ENCODE results near the gene ANKRD44.

ANKRD44 gene

DNA sequence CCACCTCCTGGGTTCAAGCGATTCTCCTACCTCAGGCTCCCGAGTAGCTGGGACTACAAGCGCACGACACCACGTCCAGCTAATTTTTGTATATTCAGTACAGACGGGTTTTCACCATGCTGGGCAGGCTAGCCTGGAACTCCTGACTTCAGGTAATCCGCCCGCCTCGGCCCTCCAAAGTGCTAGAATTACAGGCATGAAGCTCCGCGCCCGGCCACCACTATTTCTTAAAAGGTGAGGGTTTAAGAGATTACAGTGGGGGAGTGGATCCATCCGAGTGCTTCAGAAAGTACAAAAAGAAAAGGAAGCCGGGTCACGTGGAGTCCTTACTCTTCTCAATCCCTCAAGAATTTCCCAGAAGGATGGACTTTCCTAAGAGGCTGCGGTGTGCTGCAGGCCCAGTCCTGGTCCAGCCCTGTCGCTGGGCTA, 146.9 kb downstream of the ANKRD44 start:
- TF ChIP-seq, protein P1, sequence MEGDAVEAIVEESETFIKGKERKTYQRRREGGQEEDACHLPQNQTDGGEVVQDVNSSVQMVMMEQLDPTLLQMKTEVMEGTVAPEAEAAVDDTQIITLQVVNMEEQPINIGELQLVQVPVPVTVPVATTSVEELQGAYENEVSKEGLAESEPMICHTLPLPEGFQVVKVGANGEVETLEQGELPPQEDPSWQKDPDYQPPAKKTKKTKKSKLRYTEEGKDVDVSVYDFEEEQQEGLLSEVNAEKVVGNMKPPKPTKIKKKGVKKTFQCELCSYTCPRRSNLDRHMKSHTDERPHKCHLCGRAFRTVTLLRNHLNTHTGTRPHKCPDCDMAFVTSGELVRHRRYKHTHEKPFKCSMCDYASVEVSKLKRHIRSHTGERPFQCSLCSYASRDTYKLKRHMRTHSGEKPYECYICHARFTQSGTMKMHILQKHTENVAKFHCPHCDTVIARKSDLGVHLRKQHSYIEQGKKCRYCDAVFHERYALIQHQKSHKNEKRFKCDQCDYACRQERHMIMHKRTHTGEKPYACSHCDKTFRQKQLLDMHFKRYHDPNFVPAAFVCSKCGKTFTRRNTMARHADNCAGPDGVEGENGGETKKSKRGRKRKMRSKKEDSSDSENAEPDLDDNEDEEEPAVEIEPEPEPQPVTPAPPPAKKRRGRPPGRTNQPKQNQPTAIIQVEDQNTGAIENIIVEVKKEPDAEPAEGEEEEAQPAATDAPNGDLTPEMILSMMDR (IDR thresholded peaks at IDR 0.05; ENCODE audit: low read depth, low read length) = no peak
- in situ Hi-C loops (cut with HindIII; ENCODE audit: low sequenced_read_pairs) = no loop called here
- DNase-seq (ENCODE audit: low read depth, low spot score) = no peak
- no peak overlapping the region for H3K4me3 ChIP-seq (ENCODE audit: low read depth, low read length)

DNA sequence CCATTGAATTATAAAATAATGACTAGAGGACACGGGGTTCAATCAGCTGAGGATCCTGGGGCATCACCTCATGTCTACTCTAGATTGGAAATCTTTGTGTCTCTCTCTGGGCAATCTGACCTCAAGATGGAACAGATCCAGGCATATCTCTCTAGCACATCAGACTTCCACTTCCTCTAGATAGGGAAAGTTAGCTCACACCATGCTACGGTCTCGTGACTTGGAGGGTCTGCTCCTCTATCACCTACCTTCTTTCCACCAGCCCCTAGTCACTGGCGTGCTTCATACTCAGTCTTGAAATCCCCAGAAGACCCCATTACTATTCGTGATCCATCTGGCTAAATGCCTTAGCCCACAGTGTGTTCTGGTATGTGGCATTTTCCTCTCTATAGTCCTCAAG, 148.8 kb downstream of the ANKRD44 start:
- TF ChIP-seq, protein P1 (IDR thresholded peaks at IDR 0.05; ENCODE audit: low read depth, low read length) = no peak
- in situ Hi-C loops (cut with HindIII; ENCODE audit: low sequenced_read_pairs) = no loop called here
- no peak overlapping the region for H3K4me3 ChIP-seq (ENCODE audit: low read depth, low read length)
- DNase-seq (ENCODE audit: low read depth, low spot score) = no peak

DNA sequence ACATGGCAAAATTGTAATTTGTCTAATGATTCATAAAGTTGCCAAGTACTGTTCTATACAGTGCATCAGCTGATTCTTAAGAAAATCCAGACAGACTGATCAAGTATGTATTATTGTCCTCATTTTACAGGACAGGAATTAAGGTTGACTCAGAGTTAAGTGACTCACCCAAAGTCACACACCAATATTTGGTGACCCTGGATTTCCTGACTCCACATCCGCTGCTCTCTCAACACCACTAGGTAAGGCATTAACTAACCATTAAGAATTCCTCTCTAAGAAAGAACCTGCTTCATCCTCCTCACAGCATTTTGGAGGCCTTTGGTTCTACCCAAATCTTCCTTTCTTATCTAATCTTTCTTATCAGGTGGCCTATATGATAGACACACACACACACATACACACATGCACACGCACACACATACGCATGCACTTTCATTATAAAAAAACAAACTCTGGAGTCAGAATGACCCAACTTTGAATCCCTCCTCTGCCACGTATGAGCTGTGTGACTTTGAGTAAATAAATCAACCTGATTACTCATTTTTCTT, 150.8 kb downstream of the ANKRD44 start:
- peak; percentile 74 for DNase-seq (ENCODE audit: low read depth, low spot score)

DNA sequence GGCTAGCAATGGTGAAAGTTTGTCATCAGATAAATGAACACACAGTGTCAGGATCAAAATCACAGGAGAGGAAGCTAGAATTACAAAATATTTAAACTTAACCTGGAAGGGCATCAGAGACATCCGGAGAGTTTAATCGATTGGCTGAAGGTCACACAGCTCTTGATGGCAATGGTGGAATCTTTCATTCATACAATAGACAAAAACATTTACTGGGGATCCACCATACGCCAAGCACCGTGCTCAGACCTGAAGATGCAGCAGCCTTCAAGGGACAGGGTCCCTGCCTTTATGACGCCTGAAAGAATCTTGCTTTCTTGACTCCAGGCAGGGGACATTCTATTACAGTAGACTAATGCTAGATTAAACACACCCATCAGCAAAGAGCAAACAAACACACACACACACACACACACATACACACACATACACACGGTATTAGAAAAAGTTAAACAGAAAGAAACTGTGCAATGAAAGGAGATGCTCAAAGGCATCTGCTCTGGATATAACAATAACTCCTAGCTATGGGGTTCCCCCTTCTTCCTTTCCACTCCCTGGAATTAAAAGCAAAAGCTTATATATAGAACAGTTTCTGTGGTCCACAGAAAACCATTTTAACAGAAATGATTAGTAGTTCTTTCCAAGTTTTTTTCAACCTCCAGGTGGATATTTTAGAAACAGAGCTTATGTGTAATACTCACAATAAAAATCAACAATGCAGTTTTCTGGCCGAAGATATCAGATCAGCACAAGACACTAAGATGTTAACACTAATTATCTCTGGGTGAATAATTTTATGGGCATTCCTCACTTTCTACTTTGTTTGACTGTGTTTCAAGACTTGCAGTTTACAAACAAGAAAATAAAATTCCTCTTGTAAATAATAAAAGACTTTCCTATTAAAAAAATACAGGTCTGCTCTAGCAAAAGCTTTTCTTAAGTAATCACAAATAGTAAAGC, 151.7 kb downstream of the ANKRD44 start:
- DNase-seq (ENCODE audit: low read depth, low spot score) = peak; percentile 42
- no peak overlapping the region for H3K4me3 ChIP-seq (ENCODE audit: low read depth, low read length)
- TF ChIP-seq, protein P1 (IDR thresholded peaks at IDR 0.05; ENCODE audit: low read depth, low read length) = no peak
- in situ Hi-C loops (cut with HindIII; ENCODE audit: low sequenced_read_pairs) = no loop called here

More for the DNA sequence above, 150.8 kb downstream of the ANKRD44 start:
- TF ChIP-seq, protein P1 (IDR thresholded peaks at IDR 0.05; ENCODE audit: low read depth, low read length) = no peak
- in situ Hi-C loops (cut with HindIII; ENCODE audit: low sequenced_read_pairs) = no loop called here
- no peak overlapping the region for H3K4me3 ChIP-seq (ENCODE audit: low read depth, low read length)

DNA sequence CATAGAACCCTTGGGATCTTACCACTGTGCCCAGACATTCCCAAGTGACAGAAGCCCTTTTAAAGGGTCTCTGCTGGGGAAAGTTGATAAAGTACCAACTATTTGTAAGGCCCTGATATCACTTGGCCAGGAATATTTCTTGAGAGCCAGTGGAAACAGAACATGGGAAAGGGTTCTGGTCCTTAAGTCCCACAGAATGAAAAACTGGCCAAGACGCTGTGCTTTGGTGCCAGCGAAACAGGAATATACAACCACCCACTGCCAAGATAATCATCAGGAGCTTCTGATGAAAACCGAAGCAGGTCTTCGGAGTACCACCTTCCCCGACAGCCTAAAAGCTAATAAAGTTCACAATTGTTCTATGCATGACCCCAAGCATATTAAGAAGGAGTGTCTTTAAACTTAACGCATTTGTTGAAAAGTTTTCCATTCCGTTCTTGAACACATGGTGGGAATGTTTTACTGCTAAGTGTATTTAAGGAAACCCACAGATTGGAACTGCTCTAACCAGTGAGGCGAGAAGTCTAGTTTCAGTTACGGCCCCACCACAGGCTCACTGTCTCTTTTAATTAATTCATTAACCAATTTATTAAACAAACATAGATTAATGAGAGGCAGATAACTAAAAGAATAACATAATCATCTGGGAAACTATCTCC, 152.6 kb downstream of the ANKRD44 start:
- DNase-seq (ENCODE audit: low read depth, low spot score) = no peak
- no peak overlapping the region for H3K4me3 ChIP-seq (ENCODE audit: low read depth, low read length)
- TF ChIP-seq, protein P1 (IDR thresholded peaks at IDR 0.05; ENCODE audit: low read depth, low read length) = no peak
- in situ Hi-C loops (cut with HindIII; ENCODE audit: low sequenced_read_pairs) = no loop called here

DNA sequence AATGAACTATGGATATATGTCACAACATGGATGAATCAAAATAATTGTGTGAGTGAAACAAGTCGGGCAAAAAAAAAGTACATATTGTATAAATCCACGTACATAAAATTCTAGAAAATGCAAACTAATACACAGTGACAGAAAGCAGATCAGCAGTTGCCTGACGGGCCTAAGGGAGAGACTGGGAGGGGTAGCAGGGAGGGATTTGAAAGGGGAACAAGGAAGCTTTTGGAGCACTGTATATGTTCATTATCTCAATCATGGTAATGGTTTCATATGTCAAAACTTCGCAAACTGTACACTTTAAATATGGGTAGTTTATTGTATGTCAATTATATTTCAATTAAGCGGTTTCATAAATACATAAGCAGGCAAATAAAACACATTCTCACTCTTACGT, 153.8 kb downstream of the ANKRD44 start:
- in situ Hi-C loops (cut with HindIII; ENCODE audit: low sequenced_read_pairs) = no loop called here
- no peak for DNase-seq (ENCODE audit: low read depth, low spot score)
- no peak overlapping the region for H3K4me3 ChIP-seq (ENCODE audit: low read depth, low read length)
- TF ChIP-seq, protein P1 (IDR thresholded peaks at IDR 0.05; ENCODE audit: low read depth, low read length) = no peak
